ENCODE measurements around the gene NXPH1. TPM values are rescaled to one million over a fixed set of nuclear protein-coding genes. Genes with fewer than 3 reads are reported as not detected.

Gene NXPH1
- total RNA-seq, 1 donor from 2014 or later, result not detected

GRCh38 chr7:8499128-8499527 is 65.7 kb downstream of the NXPH1 start:
- TF ChIP-seq CTCF (conservative IDR thresholded peaks at IDR 0.05; ENCODE audit: low read depth, low read length), result no peak

GRCh38 chr7:8500286-8500685 is 66.9 kb downstream of the NXPH1 start:
- DNase-seq (ENCODE audit: low read depth), result no peak
- no peak for TF ChIP-seq CTCF (conservative IDR thresholded peaks at IDR 0.05; ENCODE audit: low read depth, low read length)

More at GRCh38 chr7:8499128-8499527, 65.7 kb downstream of the NXPH1 start:
- DNase-seq (ENCODE audit: low read depth), result no peak
- no peak overlapping the region for H3K4me3 ChIP-seq (ENCODE audit: low read depth, low read length)

GRCh38 chr7:8507566-8507965 is 74.2 kb downstream of the NXPH1 start:
- no peak for DNase-seq (ENCODE audit: low read depth)
- no peak overlapping the region for H3K4me3 ChIP-seq (ENCODE audit: low read depth, low read length)
- TF ChIP-seq CTCF (conservative IDR thresholded peaks at IDR 0.05; ENCODE audit: low read depth, low read length), result no peak

More at GRCh38 chr7:8500286-8500685, 66.9 kb downstream of the NXPH1 start:
- no peak overlapping the region for H3K4me3 ChIP-seq (ENCODE audit: low read depth, low read length)

GRCh38 chr7:8509621-8510020 is 76.2 kb downstream of the NXPH1 start:
- no peak for DNase-seq (ENCODE audit: low read depth)
- TF ChIP-seq CTCF (conservative IDR thresholded peaks at IDR 0.05; ENCODE audit: low read depth, low read length), result no peak
- H3K4me3 ChIP-seq (ENCODE audit: low read depth, low read length), result no peak overlapping the region

GRCh38 chr7:8511855-8512254 is 78.4 kb downstream of the NXPH1 start:
- DNase-seq (ENCODE audit: low read depth), result no peak
- no peak overlapping the region for H3K4me3 ChIP-seq (ENCODE audit: low read depth, low read length)
- TF ChIP-seq CTCF (conservative IDR thresholded peaks at IDR 0.05; ENCODE audit: low read depth, low read length), result no peak

- no peak for TF ChIP-seq CTCF (conservative IDR thresholded peaks at IDR 0.05; ENCODE audit: low read depth, low read length)
- no peak overlapping the region for H3K4me3 ChIP-seq (ENCODE audit: low read depth, low read length)
- DNase-seq (ENCODE audit: low read depth), result no peak
These were observed 81.5 kb downstream of the NXPH1 start for GRCh38 chr7:8514781-8515519.

GRCh38 chr7:8515640-8516185 is 82.3 kb downstream of the NXPH1 start:
- H3K4me3 ChIP-seq (ENCODE audit: low read depth, low read length), result no peak overlapping the region
- no peak for DNase-seq (ENCODE audit: low read depth)
- TF ChIP-seq CTCF (conservative IDR thresholded peaks at IDR 0.05; ENCODE audit: low read depth, low read length), result no peak

All from epithelial cell of proximal tubule (primary cell).